GM18867 (cell line): ENCODE results near the gene MUC7.
"Not testable (repeated sequence)": the region's sequence is repeated elsewhere in the genome, so short reads cannot be mapped to it uniquely, and the experiment has no call there.

Source experiments
- ATAC-seq: cut with Tn5 transposase; IDR thresholded peaks from one replicate; pipeline ENCODE4 v1.9.1; 2021; ENCODE audit warnings: mild to moderate bottlenecking, moderate library complexity; ENCODE audit not compliant: unreplicated experiment

The MUC7 gene

GRCh38 chr4:70471897-70472296 lies at the start of gene MUC7:
TSS of gene MUC7 (plus strand) at chr4:70472197. CDS start at chr4:70474022, 1,825 bp downstream.
- no peak for ATAC-seq

- peak; percentile 33 for ATAC-seq
Observed at GRCh38 chr4:70425306-70425705, 46.7 kb upstream of the MUC7 start.

GRCh38 chr4:70426789-70427188 lies 45.2 kb upstream of the MUC7 start:
- ATAC-seq = no peak

- no peak for ATAC-seq
Observed at GRCh38 chr4:70437197-70437596, 34.8 kb upstream of the MUC7 start.

GRCh38 chr4:70442474-70442873 lies 29.5 kb upstream of the MUC7 start:
- ATAC-seq = no peak

GRCh38 chr4:70443329-70443728 lies 28.7 kb upstream of the MUC7 start:
- peak; percentile 71 for ATAC-seq

GRCh38 chr4:70449220-70449619 lies 22.8 kb upstream of the MUC7 start:
- ATAC-seq = peak; percentile 80

- no peak for ATAC-seq
Observed at GRCh38 chr4:70452946-70453345, 19.1 kb upstream of the MUC7 start.

GRCh38 chr4:70463335-70463734 lies 8.7 kb upstream of the MUC7 start:
- peak; percentile 91 for ATAC-seq

GRCh38 chr4:70473679-70474078 lies 1.7 kb downstream of the MUC7 start:
- no peak for ATAC-seq

- ATAC-seq = no peak
Observed at GRCh38 chr4:70488748-70489147, 16.8 kb downstream of the MUC7 start.

GRCh38 chr4:70496231-70496630 lies 24.2 kb downstream of the MUC7 start:
- no peak for ATAC-seq

- not testable (repeated sequence) for ATAC-seq
Observed at GRCh38 chr4:70501838-70502237, 29.8 kb downstream of the MUC7 start.

GRCh38 chr4:70504733-70505132 lies 32.7 kb downstream of the MUC7 start:
- ATAC-seq = no peak

GRCh38 chr4:70505151-70505748 lies 33.3 kb downstream of the MUC7 start:
- peak; percentile 95 for ATAC-seq

GRCh38 chr4:70508801-70509200 lies 36.8 kb downstream of the MUC7 start:
- ATAC-seq = no peak

- ATAC-seq = no peak
Observed at GRCh38 chr4:70511365-70511764, 39.4 kb downstream of the MUC7 start.

- ATAC-seq = no peak
Observed at GRCh38 chr4:70515367-70516250, 43.6 kb downstream of the MUC7 start.

- ATAC-seq = no peak
Observed at GRCh38 chr4:70518269-70518668, 46.3 kb downstream of the MUC7 start, which contains the start of gene AMTN. TSS of gene AMTN (plus strand) at chr4:70518569. CDS start at chr4:70518778, 209 bp downstream.

- ATAC-seq = no peak
Observed at GRCh38 chr4:70518716-70519115, 46.7 kb downstream of the MUC7 start.

- no peak for ATAC-seq
Observed at GRCh38 chr4:70522626-70523025, 50.6 kb downstream of the MUC7 start.

- ATAC-seq = no peak
Observed at GRCh38 chr4:70530997-70531396, 59.0 kb downstream of the MUC7 start.
